HG03159 (cell line): ENCODE data around the gene APOO.

Source experiments
- ATAC-seq: cut with Tn5 transposase; IDR thresholded peaks from one replicate; pipeline ENCODE4 v1.9.1; 2021; ENCODE audit warnings: mild to moderate bottlenecking, moderate library complexity; ENCODE audit not compliant: unreplicated experiment

The APOO gene

GRCh38 chrX:23821847-23822246 is 85.9 kb downstream of the APOO start:
- ATAC-seq, result no peak

- ATAC-seq, result no peak
Measured at GRCh38 chrX:23820235-23820782, 87.4 kb downstream of the APOO start.

GRCh38 chrX:23819385-23820234 is 88.1 kb downstream of the APOO start:
- ATAC-seq, result no peak

- no peak for ATAC-seq
Measured at GRCh38 chrX:23817979-23818336, 89.8 kb downstream of the APOO start.

GRCh38 chrX:23816179-23816578 is 91.6 kb downstream of the APOO start:
- ATAC-seq, result no peak

GRCh38 chrX:23815376-23815775 is 92.4 kb downstream of the APOO start:
- no peak for ATAC-seq

- no peak for ATAC-seq
Measured at GRCh38 chrX:23813808-23814207, 93.9 kb downstream of the APOO start.

GRCh38 chrX:23811656-23812055 is 96.1 kb downstream of the APOO start:
- ATAC-seq, result no peak

- ATAC-seq, result no peak
Measured at GRCh38 chrX:23811108-23811651, 96.6 kb downstream of the APOO start.

- ATAC-seq, result no peak
Measured at GRCh38 chrX:23810279-23810678, 97.5 kb downstream of the APOO start.

- ATAC-seq, result no peak
Measured at GRCh38 chrX:23805389-23805788, 102.3 kb downstream of the APOO start.

- no peak for ATAC-seq
Measured at GRCh38 chrX:23804578-23804977, 103.2 kb downstream of the APOO start.

- no peak for ATAC-seq
Measured at GRCh38 chrX:23803931-23804381, 103.8 kb downstream of the APOO start.

- ATAC-seq, result no peak
Measured at GRCh38 chrX:23802431-23802830, 105.3 kb downstream of the APOO start.

GRCh38 chrX:23799469-23800065 is 108.2 kb downstream of the APOO start:
- no peak for ATAC-seq

- ATAC-seq, result no peak
Measured at GRCh38 chrX:23797371-23798128, 110.2 kb downstream of the APOO start.

- ATAC-seq, result no peak
Measured at GRCh38 chrX:23795221-23795620, 112.5 kb downstream of the APOO start.

- ATAC-seq, result no peak
Measured at GRCh38 chrX:23792861-23793553, 114.7 kb downstream of the APOO start.

GRCh38 chrX:23790155-23790497 is 117.6 kb downstream of the APOO start:
- ATAC-seq, result no peak

GRCh38 chrX:23789386-23790154 is 118.2 kb downstream of the APOO start:
- ATAC-seq, result no peak
